Measurements from ENCODE around the gene RASAL2.
A peak's percentile ranks its signal among the peaks of the same experiment; 100 is the strongest.

Gene RASAL2

GRCh38 chr1:178393370-178393769 lies 299.5 kb downstream of the RASAL2 start:
- DNase-seq (ENCODE audit: low read depth) = no peak

- DNase-seq (ENCODE audit: low read depth) = no peak
Observed at GRCh38 chr1:178396789-178397188, 302.9 kb downstream of the RASAL2 start.

- DNase-seq (ENCODE audit: low read depth) = peak; percentile 48
Observed at GRCh38 chr1:178397678-178398077, 303.8 kb downstream of the RASAL2 start.

- no peak for DNase-seq (ENCODE audit: low read depth)
Observed at GRCh38 chr1:178399177-178399728, 305.3 kb downstream of the RASAL2 start.

- no peak for DNase-seq (ENCODE audit: low read depth)
Observed at GRCh38 chr1:178405137-178405536, 311.2 kb downstream of the RASAL2 start.

GRCh38 chr1:178407215-178407614 lies 313.3 kb downstream of the RASAL2 start:
- no peak for DNase-seq (ENCODE audit: low read depth)

- DNase-seq (ENCODE audit: low read depth) = no peak
Observed at GRCh38 chr1:178407655-178408054, 313.8 kb downstream of the RASAL2 start.

- peak; percentile 37 for DNase-seq (ENCODE audit: low read depth)
Observed at GRCh38 chr1:178408871-178409270, 315.0 kb downstream of the RASAL2 start.

- DNase-seq (ENCODE audit: low read depth) = no peak
Observed at GRCh38 chr1:178409541-178409940, 315.6 kb downstream of the RASAL2 start.

GRCh38 chr1:178411756-178412399 lies 318.0 kb downstream of the RASAL2 start:
- no peak for DNase-seq (ENCODE audit: low read depth)

GRCh38 chr1:178412400-178412770 lies 318.5 kb downstream of the RASAL2 start:
- DNase-seq (ENCODE audit: low read depth) = peak; percentile 31

GRCh38 chr1:178417858-178418257 lies 324.0 kb downstream of the RASAL2 start:
- peak; percentile 80 for DNase-seq (ENCODE audit: low read depth)

- DNase-seq (ENCODE audit: low read depth) = no peak
Observed at GRCh38 chr1:178418284-178418955, 324.5 kb downstream of the RASAL2 start.

GRCh38 chr1:178434360-178434759 lies 340.5 kb downstream of the RASAL2 start:
- no peak for DNase-seq (ENCODE audit: low read depth)

- no peak for DNase-seq (ENCODE audit: low read depth)
Observed at GRCh38 chr1:178434899-178435435, 341.1 kb downstream of the RASAL2 start.

- DNase-seq (ENCODE audit: low read depth) = no peak
Observed at GRCh38 chr1:178436899-178437298, 343.0 kb downstream of the RASAL2 start.

GRCh38 chr1:178438432-178438831 lies 344.5 kb downstream of the RASAL2 start:
- DNase-seq (ENCODE audit: low read depth) = peak; percentile 45

- DNase-seq (ENCODE audit: low read depth) = no peak
Observed at GRCh38 chr1:178442925-178443324, 349.0 kb downstream of the RASAL2 start.

- DNase-seq (ENCODE audit: low read depth) = peak; percentile 72
Observed at GRCh38 chr1:178450871-178451270, 357.0 kb downstream of the RASAL2 start.

GRCh38 chr1:178451529-178451928 lies 357.6 kb downstream of the RASAL2 start:
- DNase-seq (ENCODE audit: low read depth) = peak; percentile 81

GRCh38 chr1:178452013-178452412 lies 358.1 kb downstream of the RASAL2 start:
- DNase-seq (ENCODE audit: low read depth) = no peak

GRCh38 chr1:178456472-178456871 lies 362.6 kb downstream of the RASAL2 start:
- no peak for DNase-seq (ENCODE audit: low read depth)

- no peak for DNase-seq (ENCODE audit: low read depth)
Observed at GRCh38 chr1:178457651-178458050, 363.7 kb downstream of the RASAL2 start.

All from iris pigment epithelial cell (primary cell).